ENCODE results near the gene RNF20.
A peak's percentile ranks its signal among the peaks of the same experiment; 100 is the strongest.

RNF20 gene

GRCh38 chr9:101566904-101567724 is 33.5 kb downstream of the RNF20 start:
- TF ChIP-seq, protein P1, sequence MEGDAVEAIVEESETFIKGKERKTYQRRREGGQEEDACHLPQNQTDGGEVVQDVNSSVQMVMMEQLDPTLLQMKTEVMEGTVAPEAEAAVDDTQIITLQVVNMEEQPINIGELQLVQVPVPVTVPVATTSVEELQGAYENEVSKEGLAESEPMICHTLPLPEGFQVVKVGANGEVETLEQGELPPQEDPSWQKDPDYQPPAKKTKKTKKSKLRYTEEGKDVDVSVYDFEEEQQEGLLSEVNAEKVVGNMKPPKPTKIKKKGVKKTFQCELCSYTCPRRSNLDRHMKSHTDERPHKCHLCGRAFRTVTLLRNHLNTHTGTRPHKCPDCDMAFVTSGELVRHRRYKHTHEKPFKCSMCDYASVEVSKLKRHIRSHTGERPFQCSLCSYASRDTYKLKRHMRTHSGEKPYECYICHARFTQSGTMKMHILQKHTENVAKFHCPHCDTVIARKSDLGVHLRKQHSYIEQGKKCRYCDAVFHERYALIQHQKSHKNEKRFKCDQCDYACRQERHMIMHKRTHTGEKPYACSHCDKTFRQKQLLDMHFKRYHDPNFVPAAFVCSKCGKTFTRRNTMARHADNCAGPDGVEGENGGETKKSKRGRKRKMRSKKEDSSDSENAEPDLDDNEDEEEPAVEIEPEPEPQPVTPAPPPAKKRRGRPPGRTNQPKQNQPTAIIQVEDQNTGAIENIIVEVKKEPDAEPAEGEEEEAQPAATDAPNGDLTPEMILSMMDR (IDR thresholded peaks at IDR 0.05; ENCODE audit: insufficient read depth, low read length, poor library complexity, severe bottlenecking) = peak; percentile 64
- no peak for DNase-seq (ENCODE audit: extremely low read depth, insufficient read length)
- Histone ChIP-seq H3K4me3 (replicated peaks; ENCODE audit: low read depth, low read length) (no peak overlapping the region), H3K27me3 (replicated peaks; ENCODE audit: control insufficient read depth, insufficient read depth, low read length) (no peaks in the 10 kb centered on the region), H3K36me3 (ENCODE audit: control insufficient read depth, insufficient read depth, low read length) (peaks cover 8% of the 10 kb centered on the region)

- Histone ChIP-seq H3K27me3 (replicated peaks; ENCODE audit: control insufficient read depth, insufficient read depth, low read length) (no peaks in the 10 kb centered on the region), H3K4me3 (replicated peaks; ENCODE audit: low read depth, low read length) (no peak overlapping the region), H3K36me3 (ENCODE audit: control insufficient read depth, insufficient read depth, low read length) (peaks cover 7% of the 10 kb centered on the region)
- TF ChIP-seq, protein P1 (IDR thresholded peaks at IDR 0.05; ENCODE audit: insufficient read depth, low read length, poor library complexity, severe bottlenecking) = no peak
- no peak for DNase-seq (ENCODE audit: extremely low read depth, insufficient read length)
Measured at GRCh38 chr9:101567725-101568350, 34.2 kb downstream of the RNF20 start.

DNA sequence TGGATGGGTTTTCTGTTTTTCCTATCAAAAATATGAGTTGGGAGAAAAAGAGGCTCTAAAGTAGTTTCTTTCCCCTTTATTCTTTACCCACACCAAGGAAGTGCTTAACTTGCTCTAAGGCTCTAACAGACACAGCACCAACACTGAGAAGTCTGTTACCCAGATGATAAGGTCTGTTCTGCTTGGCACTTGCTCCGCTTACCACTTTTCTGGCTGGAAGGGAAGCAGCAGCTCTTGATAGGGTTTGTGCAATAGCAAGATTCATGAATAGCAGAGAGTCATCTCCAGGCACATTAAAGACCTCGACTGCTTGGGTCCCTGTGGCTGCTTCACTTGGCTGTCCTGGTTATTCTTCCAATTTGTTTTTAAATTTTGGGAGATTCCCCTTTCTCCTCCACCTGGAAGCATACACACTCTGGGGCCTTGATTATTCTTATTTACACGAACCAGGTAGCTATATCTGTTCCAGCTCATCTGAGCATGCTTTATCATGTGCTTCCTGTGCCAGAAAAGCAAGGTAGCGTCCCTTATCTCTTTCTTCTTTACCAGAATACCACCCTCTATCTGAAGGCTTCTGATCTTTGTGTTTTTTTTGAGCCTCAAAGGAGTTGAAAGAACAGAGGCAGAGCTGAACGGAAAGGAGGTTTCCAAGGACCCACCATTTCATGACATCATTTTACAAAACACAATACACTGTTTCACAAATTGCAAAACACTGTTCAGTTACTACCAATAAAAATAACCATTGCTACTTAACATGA is 36.3 kb downstream of the RNF20 start:
- Histone ChIP-seq H3K27me3 (replicated peaks; ENCODE audit: control insufficient read depth, insufficient read depth, low read length) (no peaks in the 10 kb centered on the region), H3K4me3 (replicated peaks; ENCODE audit: low read depth, low read length) (no peak overlapping the region), H3K36me3 (ENCODE audit: control insufficient read depth, insufficient read depth, low read length) (peaks cover 1% of the 10 kb centered on the region; the same call in 1 of the 2 replicates)
- TF ChIP-seq, protein P1 (IDR thresholded peaks at IDR 0.05; ENCODE audit: insufficient read depth, low read length, poor library complexity, severe bottlenecking) = no peak
- DNase-seq (ENCODE audit: extremely low read depth, insufficient read length) = no peak

- no peaks in the 10 kb centered on the region for H3K27me3 ChIP-seq (replicated peaks; ENCODE audit: control insufficient read depth, insufficient read depth, low read length)
- no peak for DNase-seq (ENCODE audit: extremely low read depth, insufficient read length)
- H3K36me3 ChIP-seq (ENCODE audit: control insufficient read depth, insufficient read depth, low read length) = peaks cover 1% of the 10 kb centered on the region; the same call in 1 of the 2 replicates
- TF ChIP-seq, protein P1 (IDR thresholded peaks at IDR 0.05; ENCODE audit: insufficient read depth, low read length, poor library complexity, severe bottlenecking) = no peak
- no peak overlapping the region for H3K4me3 ChIP-seq (replicated peaks; ENCODE audit: low read depth, low read length)
Measured at GRCh38 chr9:101571114-101571513, 37.5 kb downstream of the RNF20 start.

- peaks cover 1% of the 10 kb centered on the region; the same call in 1 of the 2 replicates for H3K36me3 ChIP-seq (ENCODE audit: control insufficient read depth, insufficient read depth, low read length)
- TF ChIP-seq, protein P1 (IDR thresholded peaks at IDR 0.05; ENCODE audit: insufficient read depth, low read length, poor library complexity, severe bottlenecking) = no peak
- DNase-seq (ENCODE audit: extremely low read depth, insufficient read length) = no peak
Measured at GRCh38 chr9:101572316-101572715, 38.7 kb downstream of the RNF20 start.

More at GRCh38 chr9:101572316-101572715, 38.7 kb downstream of the RNF20 start:
- no peak overlapping the region for H3K4me3 ChIP-seq (replicated peaks; ENCODE audit: low read depth, low read length)
- H3K27me3 ChIP-seq (replicated peaks; ENCODE audit: control insufficient read depth, insufficient read depth, low read length) = no peaks in the 10 kb centered on the region

Data from GM06990 (cell line).